Hepatocyte (in vitro differentiated cells): ENCODE measurements around the gene ESRRG.

Experiments
- CTCF ChIP-seq: fragments of 200-600 bp; sonication (generic); IDR thresholded peaks from 2 replicates; pipeline ENCODE4 v1.5.1; 2016; ENCODE audit warnings: antibody characterized with exemption, mild to moderate bottlenecking; ENCODE audit not compliant: poor library complexity
- EZH2 ChIP-seq: fragments of 200-600 bp; sonication (generic); IDR thresholded peaks from 2 replicates; pipeline ENCODE4 v1.6.1; 2016; ENCODE audit warnings: antibody characterized with exemption, mild to moderate bottlenecking, borderline replicate concordance

DNA sequence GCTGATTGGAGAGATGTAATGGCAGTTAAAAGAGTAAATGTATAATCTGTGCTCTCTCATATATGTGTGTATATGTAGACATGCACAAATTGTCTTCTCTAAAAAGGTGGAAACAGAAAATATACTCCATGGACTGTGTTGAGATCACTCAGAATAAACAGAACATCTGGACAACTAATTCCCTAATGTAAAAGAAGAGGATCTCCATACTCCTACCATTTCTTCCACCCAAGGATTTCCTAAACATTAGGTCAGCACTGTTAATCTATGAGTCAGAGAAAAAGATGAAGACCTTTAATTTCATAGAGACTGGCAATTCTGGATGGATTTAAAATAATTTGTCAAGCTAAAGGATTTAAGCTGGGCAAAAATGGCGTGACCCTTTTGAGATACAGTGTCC is 80.1 kb downstream of the ESRRG start:
- no peak for TF ChIP-seq CTCF
- no peak for TF ChIP-seq EZH2
